HUDEP-2 (cell line): ENCODE measurements around the gene LYSMD2.

ENCODE experiments used
- DNase-seq, 76 experiments: peaks; one replicate each; lab custom pipeline; 2025; ENCODE audit not compliant: unreplicated experiment in 76 of 76; lab: John Stamatoyannopoulos, UW

The LYSMD2 gene

DNA sequence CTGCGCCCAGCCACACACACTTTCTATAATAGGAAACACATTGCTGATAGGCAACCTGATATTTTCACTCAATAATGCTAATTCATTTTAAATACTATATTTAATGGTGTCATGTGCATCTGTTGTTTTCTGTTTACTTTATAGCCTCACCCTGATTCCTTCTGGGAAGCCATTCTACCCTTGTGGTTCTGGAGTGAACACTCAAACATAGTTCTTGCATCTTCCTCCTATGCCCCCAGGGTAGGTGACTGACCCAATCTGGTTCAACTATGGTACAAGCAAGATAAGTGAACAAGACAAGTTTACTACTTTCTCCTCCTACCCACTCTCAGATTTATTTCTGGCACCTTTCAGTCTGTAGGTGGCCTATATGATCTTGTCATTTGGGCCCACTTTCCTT is 60.4 kb downstream of the LYSMD2 start:
- no peak for DNase-seq

DNA sequence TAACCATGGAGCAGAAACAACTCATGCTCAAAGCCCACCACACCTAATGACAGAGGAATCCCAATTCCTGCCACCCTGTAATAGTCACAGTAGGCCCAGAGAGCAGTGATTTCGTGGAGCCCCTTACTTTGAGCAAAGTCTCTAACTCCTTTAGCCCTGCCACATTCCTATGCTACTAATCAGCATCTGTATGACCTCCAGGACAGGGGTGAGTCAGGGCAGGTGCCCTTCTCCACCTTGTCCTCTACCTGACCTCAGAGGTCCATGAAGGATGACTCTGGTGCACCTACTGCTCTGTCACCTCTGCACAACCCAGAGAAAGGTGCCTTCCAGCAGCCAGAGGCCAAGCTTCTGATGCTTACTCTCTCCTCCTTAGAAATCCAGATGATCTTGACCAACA is 62.2 kb downstream of the LYSMD2 start:
- DNase-seq = no peak
